Measurements from ENCODE around the gene UBN2. TPM values are rescaled to one million over a fixed set of nuclear protein-coding genes. Genes with fewer than 3 reads are reported as not detected.

Gene UBN2
- total RNA-seq, 2 experiments from 2014 or later, result 7.2 to 19.9 TPM

DNA sequence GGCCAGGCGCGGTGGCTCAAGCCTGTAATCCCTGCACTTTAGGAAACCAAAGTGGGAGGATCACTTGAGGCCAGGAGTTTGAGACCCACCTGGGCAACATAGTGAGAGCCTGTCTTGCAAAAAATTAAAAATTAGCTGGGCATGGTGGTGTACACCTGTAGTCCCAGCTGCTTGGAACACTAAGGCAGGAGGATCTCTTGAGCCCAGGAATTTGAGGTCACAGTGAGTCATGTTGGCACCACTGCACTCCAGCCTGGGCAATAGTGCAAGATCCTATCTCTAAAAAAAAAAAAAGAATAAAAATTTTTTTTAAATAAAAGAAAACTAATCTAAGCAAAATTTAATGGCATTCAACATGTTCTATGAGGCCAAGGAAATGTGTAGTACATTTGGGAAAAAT lies 44.9 kb upstream of the UBN2 start:
- no peaks in the 10 kb centered on the region for H3K9me3 ChIP-seq (ENCODE audit: low read length)
- H3K9me2 ChIP-seq (ENCODE audit: insufficient read depth, low read length), result no peaks in the 10 kb centered on the region
- H4K20me1 ChIP-seq (ENCODE audit: insufficient read depth, low read length), result no peaks in the 10 kb centered on the region
- no peak for TF ChIP-seq EZH2phosphoT487 (IDR thresholded peaks at IDR 0.05; ENCODE audit: borderline replicate concordance, low read depth, low read length)
- TF ChIP-seq CTCF (conservative IDR thresholded peaks at IDR 0.05; ENCODE audit: low read length), result no peak
- no peak overlapping the region for H3K4me2 ChIP-seq (ENCODE audit: low read length)
- POLR2A ChIA-PET, result interaction anchor here (1.2 kb wide), 1 partner anchor 17 kb away, joined by 4 read pairs; no protein-coding TSS in a partner anchor
- H3K4me1 ChIP-seq (ENCODE audit: insufficient read depth, low read length, poor library complexity, severe bottlenecking), result no peaks in the 10 kb centered on the region
- H2AFZ ChIP-seq (ENCODE audit: low read length), result no peak overlapping the region
- H3K79me2 ChIP-seq (ENCODE audit: insufficient read depth, low read depth, low read length), result no peaks in the 10 kb centered on the region
- BruUV-seq (replicated peaks), result no TSS peak
- H3K36me3 ChIP-seq (ENCODE audit: insufficient read depth, low read length), result no peaks in the 10 kb centered on the region
- H3K4me3 ChIP-seq (ENCODE audit: low read depth, low read length, poor library complexity, severe bottlenecking), result no peak overlapping the region
- CTCF ChIA-PET (ENCODE audit: unreplicated experiment), result no interaction called here
- no peak overlapping the region for H3K27ac ChIP-seq (ENCODE audit: low read depth, low read length, poor library complexity, severe bottlenecking)
- no peak for DNase-seq (ENCODE audit: low spot score)
- intact Hi-C loops (cut with micrococcal nuclease; ENCODE audit: unreplicated experiment), result no loop called here

GRCh38 chr7:139189357-139189756 lies 41.7 kb upstream of the UBN2 start:
- Histone ChIP-seq H3K4me2 (ENCODE audit: low read length) (no peak overlapping the region), H2AFZ (ENCODE audit: low read length) (no peak overlapping the region), H3K9me3 (ENCODE audit: low read length) (no peaks in the 10 kb centered on the region), H3K36me3 (ENCODE audit: insufficient read depth, low read length) (no peaks in the 10 kb centered on the region), H4K20me1 (ENCODE audit: insufficient read depth, low read length) (no peaks in the 10 kb centered on the region), H3K4me1 (ENCODE audit: insufficient read depth, low read length, poor library complexity, severe bottlenecking) (no peaks in the 10 kb centered on the region), H3K9me2 (ENCODE audit: insufficient read depth, low read length) (no peaks in the 10 kb centered on the region), H3K79me2 (ENCODE audit: insufficient read depth, low read depth, low read length) (no peaks in the 10 kb centered on the region), H3K4me3 (ENCODE audit: low read depth, low read length, poor library complexity, severe bottlenecking) (no peak overlapping the region), H3K27ac (ENCODE audit: low read depth, low read length, poor library complexity, severe bottlenecking) (no peak overlapping the region)
- POLR2A ChIA-PET, result interaction anchor here (0.6 kb wide), 1 partner anchor 1745 kb away, joined by 3 read pairs; no protein-coding TSS in a partner anchor
- no TSS peak for BruUV-seq (replicated peaks)
- no peak for DNase-seq (ENCODE audit: low spot score)
- intact Hi-C loops (cut with micrococcal nuclease; ENCODE audit: unreplicated experiment), result no loop called here
- TF ChIP-seq CTCF (conservative IDR thresholded peaks at IDR 0.05; ENCODE audit: low read length) (no peak), EZH2phosphoT487 (IDR thresholded peaks at IDR 0.05; ENCODE audit: borderline replicate concordance, low read depth, low read length) (no peak)
- CTCF ChIA-PET (ENCODE audit: unreplicated experiment), result no interaction called here

DNA sequence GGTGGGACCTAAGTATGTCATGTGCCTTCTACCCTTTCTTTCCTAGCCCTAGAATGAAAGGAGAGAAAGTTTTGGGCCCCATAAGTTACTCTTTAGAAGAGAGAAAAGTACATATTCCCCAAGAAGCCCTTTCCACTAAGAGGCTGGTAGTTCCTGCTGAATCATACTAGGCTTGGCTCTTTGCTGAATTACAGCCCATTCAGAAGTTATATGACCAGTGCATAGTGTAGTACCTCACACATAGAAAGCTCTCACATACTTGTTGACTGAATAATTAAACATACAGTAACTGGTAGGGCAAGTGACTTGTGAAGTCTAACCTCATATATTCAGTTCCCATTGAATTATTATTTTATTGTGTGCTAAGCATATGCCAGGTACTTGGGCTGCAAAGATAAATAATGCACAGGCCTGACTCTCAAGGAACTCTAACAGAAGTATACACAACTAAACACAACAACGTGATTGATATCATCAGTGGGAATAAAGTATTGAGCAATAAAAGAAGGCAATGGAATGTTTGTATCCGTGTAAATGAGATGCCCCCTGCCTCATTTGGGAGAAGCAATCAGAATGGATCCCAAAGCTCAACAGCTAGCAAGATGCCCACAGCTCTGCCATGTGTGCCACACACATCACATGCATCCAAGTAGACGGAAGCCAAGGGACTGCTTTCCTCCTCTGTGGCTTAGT lies 38.9 kb upstream of the UBN2 start:
- TF ChIP-seq EZH2phosphoT487 (IDR thresholded peaks at IDR 0.05; ENCODE audit: borderline replicate concordance, low read depth, low read length) (no peak), CTCF (conservative IDR thresholded peaks at IDR 0.05; ENCODE audit: low read length) (no peak)
- no peak overlapping the region for H3K27ac ChIP-seq (ENCODE audit: low read depth, low read length, poor library complexity, severe bottlenecking)
- no peaks in the 10 kb centered on the region for H4K20me1 ChIP-seq (ENCODE audit: insufficient read depth, low read length)
- no peak overlapping the region for H3K4me2 ChIP-seq (ENCODE audit: low read length)
- H3K36me3 ChIP-seq (ENCODE audit: insufficient read depth, low read length), result no peaks in the 10 kb centered on the region
- H2AFZ ChIP-seq (ENCODE audit: low read length), result no peak overlapping the region
- H3K4me1 ChIP-seq (ENCODE audit: insufficient read depth, low read length, poor library complexity, severe bottlenecking), result no peaks in the 10 kb centered on the region
- intact Hi-C loops (cut with micrococcal nuclease; ENCODE audit: unreplicated experiment), result no loop called here
- H3K4me3 ChIP-seq (ENCODE audit: low read depth, low read length, poor library complexity, severe bottlenecking), result no peak overlapping the region
- BruUV-seq (replicated peaks), result no TSS peak
- H3K79me2 ChIP-seq (ENCODE audit: insufficient read depth, low read depth, low read length), result no peaks in the 10 kb centered on the region
- no peaks in the 10 kb centered on the region for H3K9me2 ChIP-seq (ENCODE audit: insufficient read depth, low read length)
- H3K9me3 ChIP-seq (ENCODE audit: low read length), result no peaks in the 10 kb centered on the region
- POLR2A ChIA-PET, result interaction anchor here (0.5 to 1.1 kb wide), 2 partner anchors 24 to 83 kb away, joined by 4 read pairs; no protein-coding TSS in a partner anchor
- CTCF ChIA-PET (ENCODE audit: unreplicated experiment), result no interaction called here
- no peak for DNase-seq (ENCODE audit: low spot score)
